Measurements from ENCODE around the gene GASK1A. TPM values are rescaled to one million over a fixed set of nuclear protein-coding genes. Genes with fewer than 3 reads are reported as not detected.
"Not testable (repeated sequence)": the region's sequence is repeated elsewhere in the genome, so short reads cannot be mapped to it uniquely, and the experiment has no call there.

Gene GASK1A
- total and polyA plus RNA-seq, 5 donors = 1.5 to 5.7 (median 3.7) TPM

- Histone ChIP-seq H3K4me3 (ENCODE audit: low read length) (no peak overlapping the region), H3K27me3 (ENCODE audit: control insufficient read depth, insufficient read depth) (no peaks in the 10 kb centered on the region), H3K4me1 (ENCODE audit: control insufficient read depth, insufficient read depth, low read length) (peaks cover 2% of the 10 kb centered on the region), H3K27ac (ENCODE audit: low read length) (no peak overlapping the region), H3K9me3 (ENCODE audit: control insufficient read depth, low read length) (no peaks in the 10 kb centered on the region)
- peak in 1 of 3 donors; percentile 61 for DNase-seq
- ATAC-seq = no peak
- WGBS = 96% methylated on average over 23 of the region's 23 CpGs
- intact Hi-C loops (cut with DNase I) = no loop called here
Observed at GRCh38 chr3:43032646-43033628, 53.8 kb downstream of the GASK1A start.

DNA sequence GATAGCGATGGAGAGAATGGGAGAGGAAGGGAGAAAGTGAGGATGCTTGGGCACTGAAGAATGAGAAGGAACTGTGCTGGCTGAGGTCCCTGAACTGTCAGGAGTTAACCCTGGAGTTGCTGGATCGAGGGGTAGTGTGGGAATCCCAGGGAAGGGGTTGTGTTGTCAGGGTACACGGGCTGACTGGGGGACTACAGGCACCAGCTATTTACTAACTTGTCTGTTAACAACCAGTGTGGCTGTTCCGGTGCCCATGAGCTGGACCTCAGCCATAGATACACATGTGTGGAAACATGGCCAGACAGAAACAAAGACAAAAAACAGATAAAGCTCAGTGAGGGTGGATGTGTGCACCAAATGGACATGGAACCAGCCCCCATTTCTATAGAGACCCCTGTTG lies 55.1 kb downstream of the GASK1A start:
- Histone ChIP-seq H3K27me3 (ENCODE audit: control insufficient read depth, insufficient read depth) (no peaks in the 10 kb centered on the region), H3K9me3 (ENCODE audit: control insufficient read depth, low read length) (no peaks in the 10 kb centered on the region), H3K4me3 (ENCODE audit: low read length) (no peak overlapping the region), H3K27ac (ENCODE audit: low read length) (no peak overlapping the region), H3K4me1 (ENCODE audit: control insufficient read depth, insufficient read depth, low read length) (peaks cover 2% of the 10 kb centered on the region)
- DNase-seq (no peak), ATAC-seq (no peak)
- intact Hi-C loops (cut with DNase I) = no loop called here
- 72% methylated on average over 4 of the region's 4 CpGs for WGBS

DNA sequence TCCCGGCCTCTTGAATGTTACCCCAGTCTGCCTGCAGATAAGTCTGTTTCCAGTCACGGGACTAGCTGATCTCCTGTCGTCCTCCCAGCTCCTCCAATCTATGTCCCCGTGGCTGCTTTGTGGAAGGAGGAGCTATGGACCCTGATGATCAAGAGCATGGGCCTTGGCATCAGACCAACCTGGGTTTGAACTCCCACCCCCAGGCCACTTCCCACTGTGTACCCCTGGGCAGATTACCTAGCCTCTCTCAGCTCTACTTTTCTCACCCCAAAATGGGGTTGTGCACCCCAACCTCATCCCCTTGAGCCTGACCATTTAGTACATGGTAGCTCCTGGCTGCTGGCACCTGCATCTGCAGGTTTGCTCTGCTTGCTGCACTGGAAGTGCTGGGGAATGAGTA lies 55.8 kb downstream of the GASK1A start:
- Histone ChIP-seq H3K27me3 (ENCODE audit: control insufficient read depth, insufficient read depth) (no peaks in the 10 kb centered on the region), H3K27ac (ENCODE audit: low read length) (no peak overlapping the region), H3K9me3 (ENCODE audit: control insufficient read depth, low read length) (no peaks in the 10 kb centered on the region), H3K4me3 (ENCODE audit: low read length) (no peak overlapping the region), H3K4me1 (ENCODE audit: control insufficient read depth, insufficient read depth, low read length) (peaks cover 2% of the 10 kb centered on the region)
- 88% methylated on average over 4 of the region's 4 CpGs for WGBS
- intact Hi-C loops (cut with DNase I) = no loop called here
- DNase-seq = no peak
- ATAC-seq = no peak

- no peaks in the 10 kb centered on the region for H3K27me3 ChIP-seq (ENCODE audit: control insufficient read depth, insufficient read depth)
- no peak overlapping the region for H3K27ac ChIP-seq (ENCODE audit: low read length)
- intact Hi-C loops (cut with DNase I) = no loop called here
- H3K4me3 ChIP-seq (ENCODE audit: low read length) = no peak overlapping the region
- H3K4me1 ChIP-seq (ENCODE audit: control insufficient read depth, insufficient read depth, low read length) = peaks cover 2% of the 10 kb centered on the region
- no peak for ATAC-seq
- DNase-seq = no peak
- 80% methylated on average over 5 of the region's 5 CpGs for WGBS
- no peaks in the 10 kb centered on the region for H3K9me3 ChIP-seq (ENCODE audit: control insufficient read depth, low read length)
Observed at GRCh38 chr3:43035801-43036365, 56.8 kb downstream of the GASK1A start.

DNA sequence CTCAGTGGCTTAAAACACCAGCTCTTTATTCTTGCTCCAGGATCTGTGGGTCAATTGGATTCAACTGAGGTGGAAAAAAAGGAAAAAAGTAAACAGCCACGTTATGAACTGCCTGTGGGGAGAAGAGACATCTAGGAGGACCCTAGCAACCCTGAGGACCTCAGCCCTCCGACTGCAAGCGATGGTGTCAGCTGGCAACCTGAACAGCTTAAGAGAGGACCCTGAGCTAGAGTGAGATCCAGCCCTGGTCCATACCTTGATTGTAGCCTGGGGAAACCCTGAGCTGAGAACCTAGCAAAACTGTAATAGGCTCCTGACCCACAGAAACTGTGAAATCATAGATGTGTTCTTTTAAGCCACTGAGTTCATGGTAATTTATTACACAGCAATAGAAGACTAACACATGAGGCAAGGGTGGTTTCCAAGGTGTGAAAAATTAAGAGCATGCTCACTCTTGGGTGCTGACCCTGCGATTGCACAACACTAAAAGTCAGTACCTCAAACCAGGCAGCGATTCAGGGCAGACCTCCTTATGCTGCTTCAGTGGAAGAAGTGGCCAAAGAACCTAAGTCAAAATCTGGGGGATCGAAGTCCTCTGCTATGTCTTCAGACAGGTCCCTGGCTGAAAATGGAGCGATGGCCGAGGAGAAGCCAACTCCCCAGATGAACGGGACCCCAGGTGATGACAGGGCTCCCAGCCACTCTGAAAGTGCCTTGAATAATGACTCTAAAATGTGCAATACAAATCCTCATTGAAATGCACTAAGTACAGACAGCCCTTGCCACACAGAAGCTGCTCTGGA lies 57.7 kb downstream of the GASK1A start:
- Histone ChIP-seq H3K4me1 (ENCODE audit: control insufficient read depth, insufficient read depth, low read length) (no peaks in the 10 kb centered on the region), H3K4me3 (ENCODE audit: low read length) (no peak overlapping the region), H3K27me3 (ENCODE audit: control insufficient read depth, insufficient read depth) (no peaks in the 10 kb centered on the region), H3K9me3 (ENCODE audit: control insufficient read depth, low read length) (no peaks in the 10 kb centered on the region), H3K27ac (ENCODE audit: low read length) (no peak overlapping the region)
- ATAC-seq (no peak), DNase-seq (no peak)
- 74% methylated on average over 9 of the region's 9 CpGs for WGBS
- intact Hi-C loops (cut with DNase I) = no loop called here

DNA sequence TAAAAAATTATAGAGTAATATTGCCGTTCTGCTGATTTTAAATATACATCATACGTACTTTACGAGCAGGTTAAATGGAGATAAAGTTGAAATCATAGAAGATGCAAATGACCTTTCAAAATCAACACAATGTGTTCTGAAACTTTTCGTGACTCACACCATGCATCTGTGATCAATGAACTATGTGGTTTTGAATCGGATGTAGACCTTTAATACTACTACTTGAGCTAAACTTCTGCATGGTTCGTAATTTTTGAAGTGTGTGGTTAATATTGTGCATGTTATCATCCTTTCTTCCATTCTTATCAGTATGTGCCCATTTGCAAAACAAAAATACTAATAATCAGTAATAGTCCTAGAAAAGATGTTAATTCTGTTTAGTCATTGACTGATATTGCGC lies 58.9 kb downstream of the GASK1A start:
- no peak overlapping the region for H3K4me3 ChIP-seq (ENCODE audit: low read length)
- no peak for DNase-seq
- no peak overlapping the region for H3K27ac ChIP-seq (ENCODE audit: low read length)
- H3K27me3 ChIP-seq (ENCODE audit: control insufficient read depth, insufficient read depth) = no peaks in the 10 kb centered on the region
- H3K9me3 ChIP-seq (ENCODE audit: control insufficient read depth, low read length) = no peaks in the 10 kb centered on the region
- WGBS = 87% methylated on average over 7 of the region's 7 CpGs
- intact Hi-C loops (cut with DNase I) = no loop called here
- no peaks in the 10 kb centered on the region for H3K4me1 ChIP-seq (ENCODE audit: control insufficient read depth, insufficient read depth, low read length)
- no peak for ATAC-seq

- no peak for DNase-seq
Observed at GRCh38 chr3:43041517-43041916, 62.4 kb downstream of the GASK1A start.

DNA sequence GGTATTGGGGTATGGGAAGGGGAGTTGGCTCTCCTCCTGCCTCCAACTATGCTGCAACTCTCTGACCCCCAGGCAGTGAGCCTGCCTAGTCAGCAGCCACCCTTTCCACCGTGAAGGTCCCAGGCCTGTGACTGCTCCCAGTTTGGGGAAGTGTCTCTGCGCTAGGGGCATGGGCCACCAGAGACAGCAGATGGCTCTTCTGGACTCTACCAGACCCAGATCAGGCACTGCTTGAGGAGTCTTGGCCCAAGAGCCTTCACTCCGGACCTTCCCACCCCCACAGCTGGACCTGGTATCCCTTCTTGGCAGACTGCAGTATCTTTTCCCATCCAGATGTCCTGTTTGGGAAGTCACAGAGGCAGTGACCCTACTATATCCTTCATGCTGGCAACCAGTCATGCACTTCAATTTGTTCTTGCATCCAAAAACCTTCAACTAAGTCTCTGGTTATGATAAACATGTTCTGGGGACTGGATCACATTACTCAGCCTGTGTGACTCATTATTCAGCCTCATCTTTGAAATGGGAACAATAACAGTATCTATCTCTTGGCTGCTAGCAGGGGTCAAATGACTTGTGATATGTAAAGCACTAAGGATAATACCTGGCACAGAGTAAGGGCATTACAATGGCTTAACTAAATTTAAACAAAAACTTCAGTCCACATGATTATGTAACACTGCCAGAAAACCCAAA lies 64.1 kb downstream of the GASK1A start:
- peaks cover 5% of the 10 kb centered on the region for H3K9me3 ChIP-seq (ENCODE audit: control insufficient read depth, low read length)
- no peak overlapping the region for H3K4me3 ChIP-seq (ENCODE audit: low read length)
- intact Hi-C loops (cut with DNase I) = no loop called here
- H3K27ac ChIP-seq (ENCODE audit: low read length) = no peak overlapping the region
- WGBS = 54% methylated on average over 3 of the region's 3 CpGs
- peak in 1 of 3 donors; percentile 71 for DNase-seq
- H3K27me3 ChIP-seq (ENCODE audit: control insufficient read depth, insufficient read depth) = no peaks in the 10 kb centered on the region
- ATAC-seq = peak; percentile 51 to 79
- no peaks in the 10 kb centered on the region for H3K4me1 ChIP-seq (ENCODE audit: control insufficient read depth, insufficient read depth, low read length)

More at GRCh38 chr3:43041517-43041916, 62.4 kb downstream of the GASK1A start:
- H3K9me3 ChIP-seq (ENCODE audit: control insufficient read depth, low read length) = peaks cover 3% of the 10 kb centered on the region
- no peaks in the 10 kb centered on the region for H3K27me3 ChIP-seq (ENCODE audit: control insufficient read depth, insufficient read depth)
- 89% methylated on average over 2 of the region's 2 CpGs for WGBS
- H3K4me1 ChIP-seq (ENCODE audit: control insufficient read depth, insufficient read depth, low read length) = no peaks in the 10 kb centered on the region
- no peak overlapping the region for H3K27ac ChIP-seq (ENCODE audit: low read length)
- no peak overlapping the region for H3K4me3 ChIP-seq (ENCODE audit: low read length)
- intact Hi-C loops (cut with DNase I) = no loop called here
- ATAC-seq = no peak

DNA sequence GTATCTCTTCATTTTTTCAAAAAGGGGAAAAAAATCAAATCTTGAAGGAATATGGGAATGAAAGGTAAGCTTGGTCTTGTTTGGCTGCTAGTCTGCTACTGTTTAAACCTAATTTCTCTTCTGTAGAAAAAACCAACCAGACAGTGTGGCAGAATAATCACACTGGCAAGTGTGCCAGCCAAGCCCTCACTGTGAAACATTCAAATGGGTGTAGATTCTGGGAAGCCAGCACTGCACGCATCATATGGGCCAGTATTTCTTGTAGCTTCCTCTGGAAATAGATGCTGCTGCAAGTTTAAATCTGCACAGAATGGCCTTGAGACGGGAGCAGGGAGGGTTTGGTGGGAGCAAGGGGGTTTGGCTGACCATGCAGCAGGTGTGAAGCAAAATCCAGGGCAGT lies 64.7 kb downstream of the GASK1A start:
- WGBS = 75% methylated on average over 2 of the region's 2 CpGs
- ATAC-seq (no peak), DNase-seq (no peak)
- Histone ChIP-seq H3K9me3 (ENCODE audit: control insufficient read depth, low read length) (peaks cover 5% of the 10 kb centered on the region), H3K4me3 (ENCODE audit: low read length) (no peak overlapping the region), H3K27ac (ENCODE audit: low read length) (no peak overlapping the region), H3K27me3 (ENCODE audit: control insufficient read depth, insufficient read depth) (no peaks in the 10 kb centered on the region), H3K4me1 (ENCODE audit: control insufficient read depth, insufficient read depth, low read length) (no peaks in the 10 kb centered on the region)
- intact Hi-C loops (cut with DNase I) = no loop called here

GRCh38 chr3:43045079-43045478 lies 66.0 kb downstream of the GASK1A start:
- H3K4me3 ChIP-seq (ENCODE audit: low read length); DNase-seq; H3K27me3 ChIP-seq (ENCODE audit: control insufficient read depth, insufficient read depth); H3K9me3 ChIP-seq (ENCODE audit: control insufficient read depth, low read length); H3K27ac ChIP-seq (ENCODE audit: low read length); H3K4me1 ChIP-seq (ENCODE audit: control insufficient read depth, insufficient read depth, low read length); ATAC-seq; intact Hi-C loops (cut with DNase I): not testable (repeated sequence)

Data from right cardiac atrium (tissue), 5 donors.